CD4-positive, alpha-beta memory T cell (primary cell): Measurements from ENCODE around the gene SSX4B. TPM values are rescaled to one million over a fixed set of nuclear protein-coding genes. Genes with fewer than 3 reads are reported as not detected.

Source experiments
- polyA plus RNA-seq, 2 donors: library from polyadenylated mRNA; unstranded; fragments of 300-500 nt; fragmentation: Illumina TruSeq; gene quantifications; one replicate each; pipeline ENCODE4 v1.2.3, GENCODE V29; 2021
- total RNA-seq, 2 experiments: library from RNA; stranded (reverse); gene quantifications; one replicate each; pipeline ENCODE4 v1.2.3, GENCODE V29; 2021

Gene SSX4B
- total and polyA plus RNA-seq, 4 experiments from 2014 or later: not detected

Other genes with a start within 250 kb of the SSX4B start
- not detected for gene SSX5, start 215.2 kb downstream of the SSX4B start, total RNA-seq
- gene SSX5, start 215.2 kb downstream of the SSX4B start, polyA plus RNA-seq: not detected
- not detected for gene SSX1, start 156.6 kb downstream of the SSX4B start, total RNA-seq
- not detected for gene SSX1, start 156.6 kb downstream of the SSX4B start, polyA plus RNA-seq
- gene SSX3, start 55.3 kb downstream of the SSX4B start, total RNA-seq: not detected
- not detected for gene SSX3, start 55.3 kb downstream of the SSX4B start, polyA plus RNA-seq
- not detected for gene SSX4, start 28.4 kb downstream of the SSX4B start, total RNA-seq
- not detected for gene SSX4, start 28.4 kb downstream of the SSX4B start, polyA plus RNA-seq
- 10 to 100 TPM; 18.4 to 22.2 TPM for gene SLC38A5, start 58.3 kb upstream of the SSX4B start, total RNA-seq
- 10 to 100 TPM; 20.1 to 34.0 TPM for gene SLC38A5, start 58.3 kb upstream of the SSX4B start, polyA plus RNA-seq
- gene FTSJ1, start 64.2 kb upstream of the SSX4B start, total RNA-seq: 10 to 100 TPM; 48.1 to 54.1 TPM
- 10 to 100 TPM; 69.4 to 92.2 TPM for gene FTSJ1, start 64.2 kb upstream of the SSX4B start, polyA plus RNA-seq
- 10 to 100 TPM; 15.3 to 15.4 TPM for gene PORCN, start 97.0 kb upstream of the SSX4B start, total RNA-seq
- 10 to 100 TPM; 10.6 to 13.8 TPM for gene PORCN, start 97.0 kb upstream of the SSX4B start, polyA plus RNA-seq
- 10 to 100 TPM; 32.1 to 35.9 TPM for gene EBP, start 109.8 kb upstream of the SSX4B start, total RNA-seq
- gene EBP, start 109.8 kb upstream of the SSX4B start, polyA plus RNA-seq: 100 to 1,000 TPM in 1 of 2 donors, 10 to 100 TPM in 1; 80.5 to 130 TPM
- gene TBC1D25, start 127.8 kb upstream of the SSX4B start, total RNA-seq: 10 to 100 TPM; 22.8 to 24.5 TPM
- gene TBC1D25, start 127.8 kb upstream of the SSX4B start, polyA plus RNA-seq: 10 to 100 TPM; 18.6 to 21.1 TPM
- 100 to 1,000 TPM; 169 to 173 TPM for gene RBM3, start 162.5 kb upstream of the SSX4B start, total RNA-seq
- gene RBM3, start 162.5 kb upstream of the SSX4B start, polyA plus RNA-seq: 100 to 1,000 TPM; 247 to 282 TPM
- 10 to 100 TPM; 47.4 to 49.7 TPM for gene WDR13, start 185.5 kb upstream of the SSX4B start, total RNA-seq
- gene WDR13, start 185.5 kb upstream of the SSX4B start, polyA plus RNA-seq: 10 to 100 TPM; 41.8 to 67.9 TPM